Measurements from ENCODE around the gene IGFBP5.

IGFBP5 gene

DNA sequence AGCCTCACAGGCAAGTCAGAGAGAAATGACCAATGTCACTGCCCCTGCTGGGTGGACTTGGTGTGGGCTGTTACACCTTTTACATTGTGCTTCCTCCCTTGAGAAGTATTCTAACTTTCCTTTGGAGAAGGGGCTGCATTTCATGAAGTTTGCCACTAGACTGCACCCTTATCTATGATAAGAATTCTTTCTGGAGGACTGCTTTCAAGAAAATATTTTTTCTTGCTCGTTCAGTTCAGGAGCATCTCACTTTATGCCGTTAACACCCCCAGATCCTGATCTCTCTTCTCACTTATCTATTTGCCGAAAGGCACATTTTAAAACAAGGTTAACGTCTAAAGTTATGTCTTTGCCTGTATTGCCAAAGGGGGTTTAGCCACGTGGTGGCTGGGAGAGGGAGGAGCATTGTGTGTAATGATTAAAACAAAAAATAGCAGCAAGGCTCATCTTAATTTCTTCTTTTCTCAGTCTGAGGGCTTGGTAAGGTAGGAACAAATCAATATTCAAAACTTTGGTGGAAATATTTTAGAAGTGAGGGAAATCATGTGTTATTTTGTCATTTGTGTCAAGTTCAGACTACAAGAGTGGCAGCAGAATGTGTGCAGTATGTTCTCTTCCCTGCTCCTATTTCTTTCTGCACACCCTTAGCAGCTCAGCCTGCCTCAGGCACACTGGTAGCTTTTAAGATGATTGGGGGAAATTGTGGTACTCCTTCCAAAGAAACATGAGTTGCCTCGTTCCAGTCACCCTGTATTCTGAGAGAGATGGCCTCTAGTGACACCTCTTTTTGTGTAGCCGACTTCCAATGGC lies 1.6 kb upstream of the IGFBP5 start:
- no peak overlapping the region for H3K4me3 ChIP-seq (ENCODE audit: low read depth, low read length)
- peak; percentile 16 for TF ChIP-seq CTCF (IDR thresholded peaks at IDR 0.05; ENCODE audit: insufficient read depth, low read depth, low read length, missing control alignments)
- no peak for DNase-seq (ENCODE audit: low read depth)

GRCh38 chr2:216696321-216696720 lies 972 bp upstream of the IGFBP5 start:
- TF ChIP-seq CTCF (IDR thresholded peaks at IDR 0.05; ENCODE audit: insufficient read depth, low read depth, low read length, missing control alignments): no peak

DNA sequence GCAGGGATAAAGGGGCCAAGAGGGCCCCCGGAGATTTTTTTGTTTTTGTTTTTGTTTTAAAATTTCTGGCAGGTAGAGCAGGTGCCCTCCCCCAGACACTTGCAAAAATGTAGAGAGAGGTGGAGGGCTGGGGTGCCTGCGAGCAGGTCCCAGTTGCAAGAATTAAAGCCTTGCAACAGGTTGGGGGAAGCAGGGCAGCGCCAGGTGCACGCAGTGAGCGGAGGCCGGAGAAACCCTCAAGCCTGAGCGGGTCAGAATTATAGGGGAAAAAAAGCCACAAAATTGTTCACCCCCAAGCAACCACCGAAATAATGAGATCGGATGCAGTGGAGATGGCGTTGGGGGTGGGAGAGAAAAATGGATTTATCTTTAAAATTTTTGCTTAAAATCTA lies 527 bp downstream of the IGFBP5 start:
- H3K4me3 ChIP-seq (ENCODE audit: low read depth, low read length): no peak overlapping the region
- DNase-seq (ENCODE audit: low read depth): no peak

More at GRCh38 chr2:216696321-216696720, 972 bp upstream of the IGFBP5 start:
- DNase-seq (ENCODE audit: low read depth): no peak
- no peak overlapping the region for H3K4me3 ChIP-seq (ENCODE audit: low read depth, low read length)

DNA sequence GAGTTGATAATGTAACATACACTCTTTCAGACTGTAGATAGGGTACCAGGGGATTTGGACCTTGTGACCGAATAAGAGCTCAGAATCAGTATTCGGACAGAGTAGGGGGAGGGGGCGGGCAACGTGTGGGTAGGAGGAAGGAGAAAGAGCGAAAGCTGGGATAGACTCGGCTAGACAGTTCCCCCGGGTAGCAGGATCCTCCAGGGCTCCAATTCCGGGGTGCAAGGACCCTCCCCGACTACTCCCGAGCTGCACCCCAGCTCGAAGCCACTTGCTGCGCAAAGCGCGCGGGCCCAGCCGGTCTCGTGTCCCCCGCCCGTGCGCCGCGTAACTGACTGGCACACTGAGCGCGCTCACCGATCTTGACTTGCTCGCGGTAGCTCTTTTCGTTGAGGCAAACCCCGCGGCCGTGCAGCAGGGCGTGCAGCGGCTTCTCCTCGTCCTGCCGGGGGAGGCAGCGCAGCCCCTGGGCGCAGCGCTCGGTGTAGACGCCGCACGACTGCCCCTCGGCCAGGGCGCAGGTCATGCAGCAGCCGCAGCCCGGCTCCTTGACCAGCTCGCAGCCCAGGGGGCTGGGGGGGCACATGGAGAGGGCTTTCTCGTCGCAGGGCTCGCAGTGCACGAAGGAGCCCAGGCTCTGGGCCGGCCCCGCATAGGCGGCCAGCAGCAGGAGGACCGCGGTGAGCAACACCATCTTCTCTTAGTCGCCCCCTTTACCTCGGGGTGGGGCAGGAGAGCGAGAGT lies 1.1 kb downstream of the IGFBP5 start:
- no peak for TF ChIP-seq CTCF (IDR thresholded peaks at IDR 0.05; ENCODE audit: insufficient read depth, low read depth, low read length, missing control alignments)
- no peak for DNase-seq (ENCODE audit: low read depth)
- H3K4me3 ChIP-seq (ENCODE audit: low read depth, low read length): no peak overlapping the region

More for the DNA sequence above, 527 bp downstream of the IGFBP5 start:
- TF ChIP-seq CTCF (IDR thresholded peaks at IDR 0.05; ENCODE audit: insufficient read depth, low read depth, low read length, missing control alignments): no peak

DNA sequence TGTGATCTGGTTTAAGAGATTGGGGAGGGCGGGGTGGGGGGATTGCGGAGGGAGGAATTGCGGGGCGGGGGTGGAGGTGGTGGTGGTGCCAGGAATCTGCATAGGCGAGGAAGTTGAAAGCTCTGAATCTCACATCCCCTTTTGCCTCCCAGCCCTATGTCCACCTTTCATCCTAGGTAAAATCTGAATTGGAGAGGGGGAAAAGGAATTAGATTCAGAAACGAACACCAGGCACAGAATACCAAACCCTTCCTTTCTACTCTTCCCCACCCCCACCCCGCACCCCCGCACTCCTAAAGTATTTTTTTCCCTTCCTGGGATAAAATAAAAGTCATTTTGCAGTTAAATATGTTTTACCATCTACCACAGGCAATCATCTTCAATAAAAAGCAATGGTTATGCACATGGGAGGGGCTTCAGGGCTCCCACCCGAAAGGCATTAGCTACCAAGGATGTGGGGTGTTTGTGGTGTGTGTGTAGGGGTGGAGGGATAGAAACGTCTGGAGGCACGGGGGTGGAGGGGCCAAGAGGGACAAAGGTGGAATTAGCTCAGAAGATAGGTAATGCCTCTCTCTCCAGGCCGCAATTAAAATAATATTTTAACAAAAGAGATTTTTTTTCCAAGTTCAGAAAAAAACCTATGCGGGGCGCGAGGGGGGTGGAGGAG lies 1.8 kb downstream of the IGFBP5 start:
- TF ChIP-seq CTCF (IDR thresholded peaks at IDR 0.05; ENCODE audit: insufficient read depth, low read depth, low read length, missing control alignments): no peak
- no peak for DNase-seq (ENCODE audit: low read depth)
- H3K4me3 ChIP-seq (ENCODE audit: low read depth, low read length): no peak overlapping the region

DNA sequence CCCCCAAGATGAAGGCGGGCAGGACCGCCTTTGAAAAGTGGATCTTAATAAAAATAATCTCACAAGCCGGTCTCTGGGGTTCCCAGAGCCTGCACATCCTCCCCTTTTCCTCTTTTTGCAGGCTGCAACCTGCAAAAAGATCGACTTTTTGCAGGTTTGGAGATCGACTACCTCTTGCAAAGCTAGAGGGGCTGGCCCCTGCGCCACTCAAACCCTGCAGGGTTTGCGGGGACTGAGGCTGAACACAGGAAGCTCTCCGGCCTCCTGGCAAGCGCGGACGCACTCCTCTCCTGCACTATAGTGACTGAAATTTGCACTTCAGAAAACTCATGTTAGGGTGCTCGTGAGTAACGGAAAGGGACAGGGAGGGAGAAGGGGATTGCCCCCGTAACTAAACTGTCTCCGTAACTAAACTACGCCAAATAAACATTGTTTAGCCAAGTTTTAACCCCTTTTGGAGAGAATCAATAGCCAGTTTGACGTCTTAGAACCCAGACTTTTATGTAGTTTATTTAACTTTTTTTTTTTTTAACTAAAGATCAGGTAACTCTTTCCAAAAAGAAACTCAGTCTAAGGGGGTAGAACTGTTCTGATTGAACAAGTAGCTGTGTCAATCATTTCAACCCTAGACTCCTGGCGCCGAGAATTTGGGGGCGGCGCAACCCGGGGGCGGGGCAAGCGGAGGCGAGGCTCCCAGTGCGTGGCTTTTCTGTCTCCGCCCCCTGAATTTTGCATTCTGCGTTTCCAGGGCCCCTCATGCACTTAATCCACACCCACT lies 2.5 kb downstream of the IGFBP5 start:
- peak overlapping the region; percentile 31 for H3K4me3 ChIP-seq (ENCODE audit: low read depth, low read length)
- no peak for TF ChIP-seq CTCF (IDR thresholded peaks at IDR 0.05; ENCODE audit: insufficient read depth, low read depth, low read length, missing control alignments)
- DNase-seq (ENCODE audit: low read depth): peak; percentile 38
